ENCODE data around the gene SLC25A47.

SLC25A47 gene

DNA sequence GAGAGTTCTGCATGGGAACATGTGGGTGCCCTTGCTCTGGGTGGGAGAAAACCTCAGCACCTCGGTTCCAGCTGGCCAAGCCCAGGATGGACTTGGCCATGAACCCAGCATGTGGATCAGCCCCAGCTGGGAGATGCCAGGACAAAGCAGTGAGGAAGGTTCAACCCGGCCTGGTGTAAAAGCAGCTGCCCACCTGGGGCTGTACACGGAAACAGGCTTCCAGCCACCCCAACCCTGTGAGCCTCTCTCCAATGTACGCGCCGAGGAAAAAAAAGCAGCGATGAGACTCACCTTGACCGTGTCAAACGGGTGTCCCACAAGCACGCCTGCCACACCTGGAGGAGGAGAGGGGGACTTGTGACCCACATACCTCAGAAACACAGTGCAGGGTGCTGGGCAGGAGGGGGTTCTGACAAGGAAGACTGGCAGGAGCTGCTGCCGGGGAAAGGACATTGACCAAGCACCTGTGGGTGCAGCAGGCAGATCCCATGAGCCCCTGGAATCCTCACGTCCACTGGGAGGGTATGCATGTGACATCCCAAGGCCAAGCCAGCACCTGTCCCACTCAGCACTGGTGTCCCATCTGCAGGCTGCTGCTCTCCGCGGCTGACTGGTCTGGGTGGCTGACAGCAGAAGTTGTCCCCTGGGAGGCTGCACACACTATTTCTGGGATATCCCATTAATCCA, 24.4 kb upstream of the SLC25A47 start:
- no peak for DNase-seq (ENCODE audit: low spot score)
- in situ Hi-C loops (cut with MboI; ENCODE audit: low sequenced_read_pairs, unreplicated experiment), result loop anchor here (25.0 kb wide), 1 partner anchor 339 kb away; no protein-coding TSS in a partner anchor
- TF ChIP-seq, protein P1, sequence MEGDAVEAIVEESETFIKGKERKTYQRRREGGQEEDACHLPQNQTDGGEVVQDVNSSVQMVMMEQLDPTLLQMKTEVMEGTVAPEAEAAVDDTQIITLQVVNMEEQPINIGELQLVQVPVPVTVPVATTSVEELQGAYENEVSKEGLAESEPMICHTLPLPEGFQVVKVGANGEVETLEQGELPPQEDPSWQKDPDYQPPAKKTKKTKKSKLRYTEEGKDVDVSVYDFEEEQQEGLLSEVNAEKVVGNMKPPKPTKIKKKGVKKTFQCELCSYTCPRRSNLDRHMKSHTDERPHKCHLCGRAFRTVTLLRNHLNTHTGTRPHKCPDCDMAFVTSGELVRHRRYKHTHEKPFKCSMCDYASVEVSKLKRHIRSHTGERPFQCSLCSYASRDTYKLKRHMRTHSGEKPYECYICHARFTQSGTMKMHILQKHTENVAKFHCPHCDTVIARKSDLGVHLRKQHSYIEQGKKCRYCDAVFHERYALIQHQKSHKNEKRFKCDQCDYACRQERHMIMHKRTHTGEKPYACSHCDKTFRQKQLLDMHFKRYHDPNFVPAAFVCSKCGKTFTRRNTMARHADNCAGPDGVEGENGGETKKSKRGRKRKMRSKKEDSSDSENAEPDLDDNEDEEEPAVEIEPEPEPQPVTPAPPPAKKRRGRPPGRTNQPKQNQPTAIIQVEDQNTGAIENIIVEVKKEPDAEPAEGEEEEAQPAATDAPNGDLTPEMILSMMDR (IDR thresholded peaks at IDR 0.05; ENCODE audit: borderline replicate concordance, control extremely low read depth, extremely low read depth, insufficient read depth, missing control alignments), result no peak

DNA sequence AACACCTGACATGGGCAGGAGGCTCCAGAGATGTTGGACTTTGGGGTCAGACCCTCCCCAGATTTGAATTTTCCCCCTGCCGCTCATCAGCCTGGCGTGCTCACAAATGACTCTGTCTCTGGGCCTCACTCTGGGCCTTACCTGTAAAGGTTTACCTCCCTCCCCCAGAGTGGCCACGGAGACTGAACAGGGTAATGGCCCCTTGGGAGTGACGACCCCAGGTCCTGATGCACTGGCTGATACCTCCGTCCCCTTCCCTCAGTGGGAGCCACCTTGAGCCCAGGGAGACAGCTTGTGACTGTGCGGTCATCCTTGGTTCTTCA, 23.9 kb upstream of the SLC25A47 start:
- in situ Hi-C loops (cut with MboI; ENCODE audit: low sequenced_read_pairs, unreplicated experiment), result loop anchor here (25.0 kb wide), 1 partner anchor 338 kb away; no protein-coding TSS in a partner anchor
- TF ChIP-seq, protein P1 (IDR thresholded peaks at IDR 0.05; ENCODE audit: borderline replicate concordance, control extremely low read depth, extremely low read depth, insufficient read depth, missing control alignments), result no peak
- DNase-seq (ENCODE audit: low spot score), result no peak

DNA sequence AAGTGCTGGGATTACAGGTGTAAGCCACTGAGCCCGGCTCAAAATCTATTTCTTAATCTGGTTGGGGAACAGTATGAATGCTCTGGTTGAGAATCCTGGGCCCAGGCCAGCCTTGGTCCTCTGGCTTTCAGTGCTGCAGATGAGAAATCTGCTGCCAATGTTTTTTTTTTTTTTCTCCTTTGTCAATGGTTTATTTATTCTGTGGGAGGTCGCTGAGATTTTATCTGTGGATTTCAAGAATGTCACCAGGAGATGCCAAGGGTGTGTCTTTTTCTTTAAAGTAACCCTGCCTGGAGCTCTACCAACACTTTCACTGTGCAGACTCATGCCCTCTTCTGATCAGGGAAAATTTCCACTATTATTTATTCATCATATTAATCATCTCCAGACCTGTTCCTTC, 20.5 kb upstream of the SLC25A47 start:
- no peak for DNase-seq (ENCODE audit: low spot score)
- in situ Hi-C loops (cut with MboI; ENCODE audit: low sequenced_read_pairs, unreplicated experiment), result no loop called here
- TF ChIP-seq, protein P1 (IDR thresholded peaks at IDR 0.05; ENCODE audit: borderline replicate concordance, control extremely low read depth, extremely low read depth, insufficient read depth, missing control alignments), result no peak

DNA sequence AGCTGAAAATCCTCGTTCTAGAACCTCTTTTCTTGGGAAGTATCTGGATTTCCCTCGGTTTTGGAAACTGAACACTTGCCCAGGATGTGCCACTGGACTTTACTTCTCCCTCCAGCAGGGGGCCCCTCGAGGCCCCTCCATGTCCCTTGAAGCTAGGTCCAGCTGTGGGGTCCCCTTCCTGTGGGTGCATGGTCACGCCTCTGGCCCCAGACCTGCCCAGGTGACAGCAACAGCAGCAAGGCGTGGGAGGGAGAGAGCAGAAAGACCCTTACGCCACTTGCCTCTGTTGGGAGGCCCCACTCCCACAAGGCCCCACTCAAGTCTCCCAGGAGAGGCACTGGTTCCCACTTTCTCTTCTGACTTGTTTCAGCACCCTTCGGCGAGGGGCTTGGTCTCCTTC, 20.0 kb upstream of the SLC25A47 start:
- in situ Hi-C loops (cut with MboI; ENCODE audit: low sequenced_read_pairs, unreplicated experiment), result no loop called here
- DNase-seq (ENCODE audit: low spot score), result peak; percentile 68
- TF ChIP-seq, protein P1 (IDR thresholded peaks at IDR 0.05; ENCODE audit: borderline replicate concordance, control extremely low read depth, extremely low read depth, insufficient read depth, missing control alignments), result peak; percentile 41

DNA sequence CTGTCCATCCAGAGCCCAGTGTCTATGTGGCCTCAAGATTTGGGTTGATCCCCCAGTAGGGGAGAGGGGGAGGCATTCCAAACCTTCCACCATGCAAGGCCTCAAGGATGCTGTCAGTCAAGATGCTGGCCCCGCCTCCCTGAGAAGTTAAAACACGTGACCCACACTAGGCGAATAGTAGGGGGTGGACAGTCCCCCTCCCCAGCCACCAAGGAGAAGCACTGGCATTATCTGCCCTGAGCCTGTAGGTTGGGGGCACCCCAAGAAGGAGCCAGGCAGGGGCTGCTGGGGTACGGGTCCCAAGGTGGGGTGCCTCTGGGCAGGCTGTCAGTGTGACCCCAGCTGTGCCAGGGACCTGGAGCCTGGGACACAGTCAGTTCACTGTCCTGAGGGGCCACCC, 19.2 kb upstream of the SLC25A47 start:
- DNase-seq (ENCODE audit: low spot score), result no peak

DNA sequence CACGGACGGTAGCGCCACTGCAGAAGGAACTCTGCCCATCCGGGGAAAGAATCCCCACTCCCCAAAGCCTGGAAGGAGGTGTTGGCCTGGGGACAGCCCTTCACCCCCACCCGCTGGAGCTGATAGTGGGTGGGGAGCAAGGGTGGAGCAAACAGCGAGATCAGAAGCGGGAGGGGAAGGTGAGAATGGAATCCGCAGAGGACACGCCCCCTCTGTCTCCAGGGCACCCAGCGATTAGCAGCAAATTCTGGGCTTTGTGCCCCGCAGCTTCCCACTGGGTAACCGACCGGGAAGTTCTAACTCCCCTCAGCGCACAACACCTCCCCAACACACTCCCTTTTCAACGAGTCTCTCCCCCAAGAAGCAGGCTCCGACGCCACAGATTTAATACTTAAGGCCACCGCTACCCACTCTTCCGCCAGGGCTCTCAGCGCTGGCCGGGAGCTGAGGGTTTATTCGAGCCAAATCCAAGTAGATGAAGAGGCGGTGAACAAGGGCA, 18.3 kb upstream of the SLC25A47 start:
- TF ChIP-seq, protein P1 (IDR thresholded peaks at IDR 0.05; ENCODE audit: borderline replicate concordance, control extremely low read depth, extremely low read depth, insufficient read depth, missing control alignments), result no peak
- no peak for DNase-seq (ENCODE audit: low spot score)
- in situ Hi-C loops (cut with MboI; ENCODE audit: low sequenced_read_pairs, unreplicated experiment), result no loop called here

More for the DNA sequence above, 19.2 kb upstream of the SLC25A47 start:
- in situ Hi-C loops (cut with MboI; ENCODE audit: low sequenced_read_pairs, unreplicated experiment), result no loop called here
- TF ChIP-seq, protein P1 (IDR thresholded peaks at IDR 0.05; ENCODE audit: borderline replicate concordance, control extremely low read depth, extremely low read depth, insufficient read depth, missing control alignments), result no peak
